ENCODE measurements around the gene NLRP6.

NLRP6 gene

GRCh38 chr11:291281-292210 is 13.3 kb downstream of the NLRP6 start:
- no peak for TF ChIP-seq CTCF (IDR thresholded peaks at IDR 0.05; ENCODE audit: low read length, missing control alignments)
- no peak for DNase-seq (ENCODE audit: low read depth)

GRCh38 chr11:292211-293121 is 14.3 kb downstream of the NLRP6 start:
- no peak overlapping the region for H3K4me3 ChIP-seq (replicated peaks; ENCODE audit: low read depth, low read length)
- no peak for DNase-seq (ENCODE audit: low read depth)

More at GRCh38 chr11:291281-292210, 13.3 kb downstream of the NLRP6 start:
- H3K4me3 ChIP-seq (replicated peaks; ENCODE audit: low read depth, low read length), result no peak overlapping the region

GRCh38 chr11:293271-293851 is 15.2 kb downstream of the NLRP6 start:
- no peak for TF ChIP-seq CTCF (IDR thresholded peaks at IDR 0.05; ENCODE audit: low read length, missing control alignments)
- no peak for DNase-seq (ENCODE audit: low read depth)
- H3K4me3 ChIP-seq (replicated peaks; ENCODE audit: low read depth, low read length), result no peak overlapping the region

More at GRCh38 chr11:292211-293121, 14.3 kb downstream of the NLRP6 start:
- no peak for TF ChIP-seq CTCF (IDR thresholded peaks at IDR 0.05; ENCODE audit: low read length, missing control alignments)

- no peak overlapping the region for H3K4me3 ChIP-seq (replicated peaks; ENCODE audit: low read depth, low read length)
- no peak for DNase-seq (ENCODE audit: low read depth)
- no peak for TF ChIP-seq CTCF (IDR thresholded peaks at IDR 0.05; ENCODE audit: low read length, missing control alignments)
Observed at GRCh38 chr11:293852-294661, 15.8 kb downstream of the NLRP6 start.

- no peak overlapping the region for H3K4me3 ChIP-seq (replicated peaks; ENCODE audit: low read depth, low read length)
- no peak for TF ChIP-seq CTCF (IDR thresholded peaks at IDR 0.05; ENCODE audit: low read length, missing control alignments)
- no peak for DNase-seq (ENCODE audit: low read depth)
Observed at GRCh38 chr11:294780-295179, 16.6 kb downstream of the NLRP6 start.

All from fibroblast of pulmonary artery (primary cell).